Panc1 (cell line): ENCODE measurements around the gene WHAMM.

Experiments
- CTCF ChIP-seq: fragments of 450-650 bp; IDR thresholded peaks from 2 replicates; pipeline ENCODE4 v1.5.1; 2017; ENCODE audit warnings: mild to moderate bottlenecking
- POLR2AphosphoS5 ChIP-seq: IDR thresholded peaks from 2 replicates; pipeline ENCODE4 v1.6.1; 2012; ENCODE audit warnings: mild to moderate bottlenecking, low read depth, low read length, moderate library complexity

DNA sequence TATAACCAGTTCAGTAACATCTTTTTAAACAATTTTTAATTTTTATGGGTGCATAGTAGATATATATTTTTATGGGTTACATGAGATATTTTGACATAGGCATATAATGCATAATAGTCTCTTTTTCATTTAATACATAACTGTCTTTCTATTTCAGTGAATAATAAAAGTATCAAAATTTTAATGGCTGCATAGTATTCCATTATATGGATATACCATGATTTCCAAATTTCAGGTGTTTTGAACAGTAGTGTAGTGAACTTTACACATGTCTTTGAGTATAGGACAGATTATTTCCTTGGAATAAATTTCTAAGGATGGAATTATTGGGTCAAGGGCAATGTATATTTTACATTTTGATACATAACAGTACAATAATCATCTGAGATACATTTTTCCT is 10.7 kb downstream of the WHAMM start:
- TF ChIP-seq CTCF (no peak), POLR2AphosphoS5 (no peak)
